Esophagus squamous epithelium (tissue), 4 donors: ENCODE measurements around the gene TLCD2.

Source experiments
- CTCF ChIP-seq, 6 experiments: fragments of 450-650 bp in 4 of 6; fragments of 200-600 bp in 2 of 6; sonication (generic) in 2 of 6; IDR thresholded peaks; one replicate each; pipeline ENCODE4 v1.5.1; 2016 to 2019; ENCODE audit warnings: antibody characterized with exemption in 6 of 6, mild to moderate bottlenecking in 4 of 6, moderate library complexity in 4 of 6
- POLR2A ChIP-seq, 4 donors: fragments of 450-650 bp; IDR thresholded peaks; one replicate each; pipeline ENCODE4 v1.6.1; 2017; ENCODE audit warnings: antibody characterized with exemption in 4 of 4, mild to moderate bottlenecking in 4 of 4, moderate library complexity in 3 of 4

GRCh38 chr17:1752425-1753262 lies 42.5 kb upstream of the TLCD2 start:
- TF ChIP-seq CTCF (IDR thresholded peaks at IDR 0.05): no peak
- peak in 1 of 4 donors; percentile 4 for TF ChIP-seq POLR2A (IDR thresholded peaks at IDR 0.05)
